NCI-H345 treated with DMSO at 0.1 percent for 48 hours (cell line): ENCODE results near the gene ALDH3A2.
"Not testable (repeated sequence)": the region's sequence is repeated elsewhere in the genome, so short reads cannot be mapped to it uniquely, and the experiment has no call there.

Experiments
- DNase-seq: peaks from one replicate; lab custom pipeline; 2025; ENCODE audit not compliant: unreplicated experiment; lab: John Stamatoyannopoulos, UW

The ALDH3A2 gene

GRCh38 chr17:19649274-19649541 is 657 bp downstream of the ALDH3A2 start:
- DNase-seq = no peak

GRCh38 chr17:19650826-19651225 is 2.3 kb downstream of the ALDH3A2 start:
- DNase-seq = no peak

DNA sequence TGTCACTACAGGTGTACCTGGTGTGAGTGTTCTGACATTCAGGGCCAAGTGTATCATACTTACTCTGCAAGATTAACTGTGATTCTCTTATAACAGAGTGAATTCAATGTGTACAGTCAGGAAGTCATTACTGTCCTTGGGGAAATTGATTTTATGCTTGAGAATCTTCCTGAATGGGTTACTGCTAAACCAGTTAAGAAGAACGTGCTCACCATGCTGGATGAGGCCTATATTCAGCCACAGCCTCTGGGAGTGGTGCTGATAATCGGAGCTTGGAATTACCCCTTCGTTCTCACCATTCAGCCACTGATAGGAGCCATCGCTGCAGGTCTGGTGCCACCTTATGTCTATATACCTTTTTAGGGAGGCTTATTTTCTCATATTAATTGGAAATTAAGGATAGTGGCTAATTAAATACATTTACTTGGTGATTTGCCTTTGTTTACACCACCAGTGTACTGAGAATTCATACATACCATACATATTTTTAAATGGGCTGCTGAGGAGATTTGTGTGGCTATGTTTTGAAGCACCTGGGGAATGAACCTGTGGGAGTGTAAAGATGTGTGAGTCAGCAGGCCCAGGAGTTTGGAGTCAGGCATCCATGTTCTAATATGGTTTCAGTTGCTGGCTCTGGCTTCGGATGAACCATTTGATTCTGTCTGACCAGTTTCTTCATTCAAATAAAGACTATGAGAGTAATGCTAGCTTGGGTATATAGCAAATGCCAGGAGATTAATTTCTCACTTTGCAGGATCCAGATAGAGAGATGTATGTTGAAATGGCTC is 3.1 kb downstream of the ALDH3A2 start:
- no peak for DNase-seq

GRCh38 chr17:19652595-19652994 is 4.0 kb downstream of the ALDH3A2 start:
- DNase-seq = no peak

DNA sequence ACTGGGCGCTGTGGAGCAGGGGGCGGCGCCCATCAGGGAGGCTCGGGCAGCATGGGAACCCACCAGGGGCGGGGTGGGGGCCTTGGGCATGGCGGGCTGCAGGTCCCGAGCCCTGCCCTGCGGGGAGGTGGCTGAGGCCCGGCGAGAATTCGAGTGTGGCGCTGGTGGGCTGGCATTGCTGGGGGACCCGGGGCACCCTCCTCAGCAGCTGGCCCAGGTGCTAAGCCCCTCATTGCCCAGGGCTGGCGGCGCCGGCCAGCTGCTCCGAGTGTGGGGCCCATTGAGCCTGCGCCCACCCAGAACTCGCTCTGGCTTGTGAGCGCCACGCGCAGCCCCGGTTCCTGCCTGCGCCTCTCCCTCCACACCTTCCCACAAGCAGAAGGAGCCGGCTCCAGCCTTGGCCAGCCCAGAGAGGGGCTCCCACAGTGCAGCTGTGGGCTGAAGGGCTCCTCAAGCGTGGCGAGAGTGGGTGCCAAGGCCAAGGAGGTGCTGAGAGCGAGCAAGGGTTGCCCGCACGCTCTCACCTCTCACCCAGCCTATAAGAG is 5.9 kb downstream of the ALDH3A2 start:
- no peak for DNase-seq

DNA sequence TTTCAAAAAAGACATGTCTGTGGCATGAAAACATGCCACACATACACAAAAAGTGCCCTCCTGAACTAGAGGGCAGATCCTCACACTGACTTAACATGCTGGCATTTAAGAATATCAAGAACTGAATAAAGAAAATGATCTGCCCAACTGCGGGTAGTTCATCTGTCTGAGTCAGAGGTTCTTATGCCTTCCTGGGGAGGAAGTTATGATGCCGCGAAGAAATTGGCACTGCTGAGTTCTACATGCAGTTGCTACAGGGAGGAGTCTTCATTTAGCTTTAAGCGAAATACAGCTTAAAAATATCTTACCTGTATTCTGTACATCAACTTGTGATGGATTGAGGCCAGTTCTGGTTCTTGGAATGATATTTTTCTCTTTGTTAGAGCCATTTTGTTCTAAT is 6.3 kb downstream of the ALDH3A2 start:
- no peak for DNase-seq

- no peak for DNase-seq
These were observed 7.8 kb downstream of the ALDH3A2 start for GRCh38 chr17:19656336-19656735.

GRCh38 chr17:19656851-19657581 is 8.5 kb downstream of the ALDH3A2 start:
- no peak for DNase-seq

- no peak for DNase-seq
These were observed 11.0 kb downstream of the ALDH3A2 start for GRCh38 chr17:19659366-19660177.

DNA sequence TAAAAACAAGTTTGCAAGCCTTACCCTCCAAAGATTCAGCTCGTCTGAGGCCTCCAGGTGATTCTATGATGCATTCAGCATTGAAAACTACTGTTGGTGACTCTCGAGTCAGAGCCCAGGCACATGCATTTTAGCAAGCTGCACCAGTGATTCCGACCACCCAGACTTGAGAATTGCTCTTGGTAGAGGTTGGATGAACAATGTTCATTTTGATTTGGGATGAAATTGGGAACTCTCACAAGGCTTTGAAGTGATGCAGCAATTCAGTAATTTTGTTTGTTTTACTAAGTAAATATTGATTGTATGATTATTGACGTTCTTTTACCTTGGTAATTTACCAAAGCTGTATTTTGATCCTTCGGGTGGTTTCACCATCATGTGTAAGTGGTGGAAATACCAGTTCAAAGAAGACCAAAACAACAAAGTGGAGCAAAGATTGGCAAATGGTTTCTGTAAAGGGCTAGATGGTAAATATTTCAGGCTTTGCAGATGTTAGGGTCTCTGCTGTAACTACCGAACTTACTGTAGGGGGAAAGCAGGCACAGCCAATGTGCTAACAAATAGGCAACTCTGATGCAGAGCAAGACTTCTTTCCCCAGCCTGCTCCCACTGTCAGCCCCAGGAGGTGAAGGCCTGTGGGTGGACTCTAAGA is 11.8 kb downstream of the ALDH3A2 start:
- DNase-seq = no peak

GRCh38 chr17:19661121-19661520 is 12.6 kb downstream of the ALDH3A2 start:
- no peak for DNase-seq

- DNase-seq = no peak
These were observed 14.5 kb downstream of the ALDH3A2 start for GRCh38 chr17:19663097-19663496.

DNA sequence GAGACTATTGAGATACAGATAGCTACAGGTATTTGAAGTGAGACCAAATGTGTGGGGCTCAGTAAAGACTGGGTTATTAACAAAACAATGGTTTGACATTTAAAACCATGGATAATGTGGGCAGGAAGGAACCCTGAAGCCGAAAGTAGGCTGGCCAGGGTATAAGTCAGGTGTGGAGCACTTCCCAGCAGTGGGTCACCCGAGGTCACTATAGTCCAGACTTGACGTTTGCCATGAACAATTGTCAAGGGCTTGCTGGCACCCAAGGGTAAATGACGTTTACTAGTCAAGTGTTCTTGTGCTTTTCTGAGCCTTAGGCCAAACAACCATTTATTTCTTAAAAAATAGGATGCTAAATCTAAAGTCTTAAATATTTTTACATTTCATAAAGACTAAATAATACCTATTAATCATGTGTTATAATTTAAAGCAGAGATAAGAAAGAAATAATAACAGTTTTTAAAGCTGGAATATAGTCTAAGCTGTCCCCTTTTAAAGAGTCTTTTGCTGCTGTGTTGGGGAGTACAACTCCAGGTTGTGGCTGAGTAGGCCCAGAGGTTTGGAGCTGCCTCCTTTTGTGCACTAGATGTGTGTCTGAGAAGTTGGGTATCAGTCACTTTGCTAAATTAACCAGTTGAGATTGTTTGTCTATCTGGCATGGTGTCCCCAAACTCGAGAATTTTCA is 15.7 kb downstream of the ALDH3A2 start:
- DNase-seq = no peak

DNA sequence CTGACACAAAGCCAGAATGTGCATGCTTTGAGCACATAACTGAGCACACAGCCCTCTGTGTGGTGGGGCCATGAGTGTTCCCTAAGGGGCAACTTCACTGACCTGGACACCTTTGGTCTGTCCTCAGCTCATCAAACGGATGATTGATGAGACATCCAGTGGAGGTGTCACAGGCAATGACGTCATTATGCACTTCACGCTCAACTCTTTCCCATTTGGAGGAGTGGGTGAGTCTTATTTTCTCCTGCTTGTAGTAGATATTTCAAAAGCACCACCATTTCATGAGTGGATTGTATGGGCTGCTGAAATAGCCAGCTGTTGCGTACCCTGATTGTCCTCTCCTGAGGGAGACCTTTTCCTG is 16.2 kb downstream of the ALDH3A2 start:
- no peak for DNase-seq

- not testable (repeated sequence) for DNase-seq
These were observed 21.1 kb downstream of the ALDH3A2 start for GRCh38 chr17:19669680-19670079.

DNA sequence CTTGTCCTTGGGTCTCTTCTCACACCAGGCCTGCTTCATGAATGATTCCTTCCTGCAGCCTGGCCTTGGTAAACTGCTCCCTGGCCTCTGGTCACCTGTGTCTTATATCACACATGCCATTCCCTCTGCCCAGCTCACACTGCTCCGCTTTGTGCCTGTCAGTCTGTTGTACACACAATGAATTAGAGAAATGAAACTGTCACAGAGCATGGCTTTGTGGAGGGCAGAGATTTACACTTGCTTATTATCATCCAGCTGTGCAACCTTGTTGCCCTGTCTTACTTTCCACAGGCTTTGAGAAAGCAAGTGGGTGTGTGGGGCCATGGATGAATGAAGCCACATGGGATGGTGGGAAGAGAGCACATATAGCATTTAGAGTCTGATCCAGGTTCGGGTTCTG is 22.4 kb downstream of the ALDH3A2 start:
- DNase-seq = no peak

DNA sequence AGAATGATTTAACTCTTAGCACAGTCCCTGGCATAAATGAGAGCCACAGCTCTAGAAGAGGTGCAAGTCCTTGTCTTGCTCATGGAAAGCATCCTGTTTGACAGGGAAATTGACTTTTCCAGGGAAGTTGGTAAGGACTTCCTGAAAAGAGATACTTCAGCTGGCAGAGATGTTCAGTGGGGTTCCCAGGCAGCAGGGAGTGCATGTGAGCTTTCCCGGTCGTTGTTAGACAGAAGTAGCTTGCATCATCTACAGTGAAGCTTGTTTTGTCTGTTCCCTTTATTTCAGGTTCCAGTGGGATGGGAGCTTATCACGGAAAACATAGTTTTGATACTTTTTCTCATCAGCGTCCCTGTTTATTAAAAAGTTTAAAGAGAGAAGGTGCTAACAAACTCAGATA is 22.9 kb downstream of the ALDH3A2 start:
- DNase-seq = no peak

- no peak for DNase-seq
These were observed 23.6 kb downstream of the ALDH3A2 start for GRCh38 chr17:19672009-19672750.

- DNase-seq = no peak
These were observed 25.1 kb downstream of the ALDH3A2 start for GRCh38 chr17:19673623-19674022.

DNA sequence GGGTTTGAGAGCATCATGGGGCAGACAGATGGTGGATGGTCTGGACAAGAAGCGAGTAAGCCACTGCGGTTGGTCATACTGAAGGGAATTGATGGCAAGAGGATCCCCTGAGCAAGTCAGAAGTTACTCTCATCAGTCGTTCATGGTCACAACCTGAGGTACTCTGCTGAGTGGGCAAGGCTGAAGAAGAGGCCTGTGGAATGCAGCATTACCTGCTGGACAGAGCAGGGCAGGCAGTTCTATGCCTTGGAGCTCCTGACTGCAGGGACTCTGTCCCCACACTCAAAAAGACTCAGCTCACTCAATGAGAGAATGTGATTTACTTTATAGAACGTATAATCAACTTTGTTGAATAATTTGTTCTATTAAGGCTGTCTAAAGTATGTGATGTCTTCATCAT is 28.3 kb downstream of the ALDH3A2 start:
- DNase-seq = no peak
